Activated CD4-positive, CD25-positive, alpha-beta regulatory T cell (primary cell): ENCODE data around the gene HEXIM2.
A peak's percentile ranks its signal among the peaks of the same experiment; 100 is the strongest.
"Not testable (repeated sequence)": the region's sequence is repeated elsewhere in the genome, so short reads cannot be mapped to it uniquely, and the experiment has no call there.

ENCODE experiments used
- DNase-seq, 4 experiments: peaks; one replicate each; lab custom pipeline; 2025; lab: John Stamatoyannopoulos, UW

Gene HEXIM2

GRCh38 chr17:45161288-45162024, at the start of gene HEXIM2:
Gene HEXIM2 (plus strand): TSS chr17:45161875. CDS start chr17:45162794, 919 bp downstream.
- peak; percentile 96 to 100 (median 98) for DNase-seq

- DNase-seq, result no peak
Measured at GRCh38 chr17:45112559-45113423, 48.9 kb upstream of the HEXIM2 start.

- no peak for DNase-seq
Measured at GRCh38 chr17:45113424-45113754, 48.3 kb upstream of the HEXIM2 start.

GRCh38 chr17:45114117-45114932, 47.4 kb upstream of the HEXIM2 start:
- no peak for DNase-seq

GRCh38 chr17:45115015-45115625, 46.6 kb upstream of the HEXIM2 start:
- no peak for DNase-seq

- DNase-seq, result no peak
Measured at GRCh38 chr17:45115871-45116270, 45.8 kb upstream of the HEXIM2 start.

- no peak for DNase-seq
Measured at GRCh38 chr17:45116434-45117016, 45.1 kb upstream of the HEXIM2 start.

GRCh38 chr17:45117334-45117733, 44.3 kb upstream of the HEXIM2 start:
- DNase-seq, result no peak

GRCh38 chr17:45117848-45118646, 43.6 kb upstream of the HEXIM2 start:
- DNase-seq, result no peak

GRCh38 chr17:45118691-45119090, 43.0 kb upstream of the HEXIM2 start:
- no peak for DNase-seq

- DNase-seq, result no peak
Measured at GRCh38 chr17:45119964-45120363, 41.7 kb upstream of the HEXIM2 start.

- DNase-seq, result no peak
Measured at GRCh38 chr17:45120558-45120957, 41.1 kb upstream of the HEXIM2 start.

GRCh38 chr17:45121055-45121454, 40.6 kb upstream of the HEXIM2 start:
- DNase-seq, result no peak

- no peak for DNase-seq
Measured at GRCh38 chr17:45123076-45123770, 38.5 kb upstream of the HEXIM2 start.

GRCh38 chr17:45123930-45124796, 37.5 kb upstream of the HEXIM2 start:
- peak in 2 of 4 experiments; percentile 18 to 20 for DNase-seq

- DNase-seq, result not testable (repeated sequence)
Measured at GRCh38 chr17:45124797-45125122, 36.9 kb upstream of the HEXIM2 start.

- DNase-seq, result no peak
Measured at GRCh38 chr17:45125509-45125908, 36.2 kb upstream of the HEXIM2 start.

GRCh38 chr17:45127207-45127547, 34.5 kb upstream of the HEXIM2 start:
- no peak for DNase-seq

- no peak for DNase-seq
Measured at GRCh38 chr17:45127548-45128300, 34.0 kb upstream of the HEXIM2 start.
